ENCODE measurements around the gene TMIGD1.
A peak's percentile ranks its signal among the peaks of the same experiment; 100 is the strongest.

GRCh38 chr17:30363715-30364202, 29.9 kb upstream of the TMIGD1 start:
- TF ChIP-seq CTCF (IDR thresholded peaks at IDR 0.05; ENCODE audit: low read depth, low read length) (no peak), MAX (IDR thresholded peaks at IDR 0.05; ENCODE audit: low read depth, low read length) (peak; percentile 57; the same call in 1 of the 2 replicates), POLR2A (IDR thresholded peaks at IDR 0.05; ENCODE audit: extremely low read depth, insufficient read length) (no peak)
